HepG2 (cell line): ENCODE measurements around the gene SLC5A6. TPM values are rescaled to one million over a fixed set of nuclear protein-coding genes. Genes with fewer than 3 reads are reported as not detected.

Source experiments
- CREB3 ChIP-seq: sonication (generic); formaldehyde crosslinking; IDR thresholded peaks from 2 replicates; pipeline ENCODE4 v1.5.0; 2020; ENCODE audit warnings: missing genetic modification reagents
- DNMT1 ChIP-seq: sonication (generic); formaldehyde crosslinking; IDR thresholded peaks from 2 replicates; pipeline ENCODE4 v1.5.1; 2020; ENCODE audit warnings: mild to moderate bottlenecking, missing genetic modification reagents
- GTF2F1 ChIP-seq: fragments of 150-350 bp; IDR thresholded peaks from 2 replicates; pipeline ENCODE4 v1.6.1; 2014; ENCODE audit warnings: low read length
- HNRNPLL ChIP-seq: fragments of 200-400 bp; formaldehyde crosslinking; IDR thresholded peaks from 2 replicates; pipeline ENCODE4 v1.6.1; 2017; ENCODE audit warnings: mild to moderate bottlenecking, low read depth, low read length; ENCODE audit not compliant: poor library complexity, severe bottlenecking
- MNT ChIP-seq: fragments of 450-650 bp; IDR thresholded peaks from 2 replicates; pipeline ENCODE4 v1.6.1; 2016
- MTF1 ChIP-seq: sonication (generic); formaldehyde crosslinking; IDR thresholded peaks from 2 replicates; pipeline ENCODE4 v1.5.0; 2020; ENCODE audit warnings: missing genetic modification reagents
- NR2F1 ChIP-seq, 2 experiments: fragments of 450-650 bp in 1 of 2; formaldehyde crosslinking in 1 of 2; IDR thresholded peaks; 2 replicates each; pipeline versions ENCODE4 v1.5.0 to v1.6.1; 2016 to 2020; ENCODE audit warnings: mild to moderate bottlenecking in 1 of 2, missing compliant biosample characterization in 1 of 2, missing genetic modification reagents in 1 of 2, moderate library complexity in 1 of 2
- PRDM15 ChIP-seq: sonication (generic); formaldehyde crosslinking; IDR thresholded peaks from 2 replicates; pipeline ENCODE4 v1.4.0; 2020; ENCODE audit warnings: missing genetic modification reagents
- SATB2 ChIP-seq: sonication (generic); formaldehyde crosslinking; IDR thresholded peaks from 2 replicates; pipeline ENCODE4 v1.5.0; 2020; ENCODE audit warnings: missing genetic modification reagents
- TEAD3 ChIP-seq: optimal IDR thresholded peaks from 2 replicates; pipeline ENCODE3; 2016; ENCODE audit warnings: borderline replicate concordance
- ZNF124 ChIP-seq: sonication (generic); formaldehyde crosslinking; IDR thresholded peaks from 2 replicates; pipeline ENCODE4 v1.4.0; 2020; ENCODE audit warnings: missing genetic modification reagents
- ZNF296 ChIP-seq: sonication (generic); formaldehyde crosslinking; conservative IDR thresholded peaks from 2 replicates; pipeline ENCODE4 v1.5.0; 2020; ENCODE audit warnings: mild to moderate bottlenecking, missing genetic modification reagents
- ZNF510 ChIP-seq: sonication (generic); formaldehyde crosslinking; IDR thresholded peaks from 2 replicates; pipeline ENCODE4 v1.4.0; 2020; ENCODE audit warnings: low read depth, mild to moderate bottlenecking, missing genetic modification reagents
- ZNF619 ChIP-seq: sonication (generic); formaldehyde crosslinking; IDR thresholded peaks from 2 replicates; pipeline ENCODE4 v1.4.0; 2020; ENCODE audit warnings: mild to moderate bottlenecking, missing genetic modification reagents
- polyA plus RNA-seq, 8 experiments: library from polyadenylated mRNA; depleted of rRNA in 3 of 8; stranded (reverse) in 7 of 8; unstranded in 1 of 8; fragments of >200 nt; fragmentation: Illumina TruSeq in 4 of 8; extraction: Trizol in 4 of 8; gene quantifications; 2 replicates each; pipeline versions ENCODE4 v1.2.1 to v1.2.3, GENCODE V29; 2011 to 2016; ENCODE audit warnings: low read depth in 4 of 8, missing spikeins in 1 of 8, mixed read lengths in 1 of 8; ENCODE audit not compliant: insufficient read depth in 1 of 8
- total RNA-seq, 5 experiments: library from RNA; depleted of rRNA; stranded (reverse); fragments of >200 nt; fragmentation: Illumina TruSeq; extraction: Trizol; gene quantifications; 2 replicates each; pipeline ENCODE4 v1.2.3, GENCODE V29; 2016; ENCODE audit warnings: low read depth in 1 of 5
- TF ChIP-seq, protein P1 (sequence below): sonication (generic); formaldehyde crosslinking; IDR thresholded peaks from 2 replicates; pipeline ENCODE4 v1.8.1; 2022; ENCODE audit warnings: mild to moderate bottlenecking, missing genetic modification reagents
- TF ChIP-seq, protein P2 (sequence below): sonication (generic); formaldehyde crosslinking; IDR thresholded peaks from 2 replicates; pipeline ENCODE4 v1.4.0; 2020; ENCODE audit warnings: missing genetic modification reagents; ENCODE audit errors: not compliant biosample characterization

Gene SLC5A6
- total and polyA plus RNA-seq, 2 of the 13 experiments (the other 11 are each of a cell fraction or from before 2014, with no cell fraction given), result 135 to 417 TPM

GRCh38 chr2:27211241-27211942 is 676 bp downstream of the SLC5A6 start (continued):
- TF ChIP-seq, protein P1, sequence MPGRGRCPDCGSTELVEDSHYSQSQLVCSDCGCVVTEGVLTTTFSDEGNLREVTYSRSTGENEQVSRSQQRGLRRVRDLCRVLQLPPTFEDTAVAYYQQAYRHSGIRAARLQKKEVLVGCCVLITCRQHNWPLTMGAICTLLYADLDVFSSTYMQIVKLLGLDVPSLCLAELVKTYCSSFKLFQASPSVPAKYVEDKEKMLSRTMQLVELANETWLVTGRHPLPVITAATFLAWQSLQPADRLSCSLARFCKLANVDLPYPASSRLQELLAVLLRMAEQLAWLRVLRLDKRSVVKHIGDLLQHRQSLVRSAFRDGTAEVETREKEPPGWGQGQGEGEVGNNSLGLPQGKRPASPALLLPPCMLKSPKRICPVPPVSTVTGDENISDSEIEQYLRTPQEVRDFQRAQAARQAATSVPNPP (CRISPR knock-in tag), result no peak
- TF ChIP-seq SATB2 (CRISPR knock-in tag), result no peak
- TF ChIP-seq CREB3, result no peak
- TF ChIP-seq ZNF619 (CRISPR knock-in tag), result no peak
- no peak for TF ChIP-seq ZNF124 (CRISPR knock-in tag)
- TF ChIP-seq ZNF510 (CRISPR knock-in tag), result no peak
- no peak for TF ChIP-seq TEAD3 (CRISPR knock-in tag)
- no peak for TF ChIP-seq PRDM15
- no peak for TF ChIP-seq MNT
- TF ChIP-seq, protein P2, sequence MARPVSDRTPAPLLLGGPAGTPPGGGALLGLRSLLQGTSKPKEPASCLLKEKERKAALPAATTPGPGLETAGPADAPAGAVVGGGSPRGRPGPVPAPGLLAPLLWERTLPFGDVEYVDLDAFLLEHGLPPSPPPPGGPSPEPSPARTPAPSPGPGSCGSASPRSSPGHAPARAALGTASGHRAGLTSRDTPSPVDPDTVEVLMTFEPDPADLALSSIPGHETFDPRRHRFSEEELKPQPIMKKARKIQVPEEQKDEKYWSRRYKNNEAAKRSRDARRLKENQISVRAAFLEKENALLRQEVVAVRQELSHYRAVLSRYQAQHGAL (CRISPR knock-in tag), result no peak
- TF ChIP-seq ZNF296 (CRISPR knock-in tag), result no peak
- TF ChIP-seq NR2F1 (CRISPR knock-in tag; IDR thresholded peaks at IDR 0.05), result no peak
- TF ChIP-seq DNMT1 (CRISPR knock-in tag), result no peak
- TF ChIP-seq GTF2F1, result no peak
- no peak for TF ChIP-seq MTF1 (CRISPR knock-in tag)
- no peak for TF ChIP-seq HNRNPLL
